Hepatocyte (in vitro differentiated cells): ENCODE results near the gene SREBF1.

Experiments used
- CTCF ChIP-seq: fragments of 200-600 bp; sonication (generic); IDR thresholded peaks from 2 replicates; pipeline ENCODE4 v1.5.1; 2016; ENCODE audit warnings: antibody characterized with exemption, mild to moderate bottlenecking; ENCODE audit not compliant: poor library complexity
- EZH2 ChIP-seq: fragments of 200-600 bp; sonication (generic); IDR thresholded peaks from 2 replicates; pipeline ENCODE4 v1.6.1; 2016; ENCODE audit warnings: antibody characterized with exemption, mild to moderate bottlenecking, borderline replicate concordance
- EZH2phosphoT487 ChIP-seq: fragments of 200-600 bp; sonication (generic); IDR thresholded peaks from one replicate; pipeline ENCODE4 v1.6.1; 2018; ENCODE audit warnings: antibody characterized with exemption, mild to moderate bottlenecking, low read depth, moderate library complexity; ENCODE audit not compliant: unreplicated experiment, severe bottlenecking

DNA sequence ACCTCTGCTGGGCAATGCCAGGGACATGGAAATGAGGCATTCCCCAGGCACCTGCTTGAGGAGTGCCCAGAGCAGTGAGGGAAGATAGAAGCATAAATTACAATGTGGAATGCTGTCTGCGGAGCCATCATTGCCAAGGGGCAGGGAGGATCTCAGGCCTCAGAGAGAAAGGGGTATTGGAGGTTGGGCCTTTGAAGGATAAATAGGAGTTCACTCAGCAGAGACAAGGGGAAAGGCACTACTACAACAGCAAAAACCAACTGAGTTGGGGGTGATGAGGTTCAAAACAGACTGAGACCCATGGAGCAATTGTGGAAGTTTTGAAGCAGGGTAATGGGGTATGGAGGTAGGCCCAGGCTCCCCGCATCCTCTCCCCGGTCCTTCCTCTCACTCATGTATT, 32.8 kb downstream of the SREBF1 start:
- TF ChIP-seq CTCF (no peak), EZH2phosphoT487 (no peak), EZH2 (no peak)
